HL-60 (cell line): ENCODE data around the gene LHX2.
"Not testable (repeated sequence)": the region's sequence is repeated elsewhere in the genome, so short reads cannot be mapped to it uniquely, and the experiment has no call there.

Experiments used
- DNase-seq, 2 experiments: peaks; one replicate each; pipeline ENCODE4 v3.0.0-alpha.2; 2010 to 2020; ENCODE audit warnings: low read depth in 1 of 2, low spot score in 1 of 2
- H3K27ac ChIP-seq: fragments of 250-450 bp; sonication (Bioruptor Pico); replicated peaks from 2 replicates; pipeline ENCODE4 v1.5.1; 2020; ENCODE audit warnings: mild to moderate bottlenecking, moderate library complexity
- H3K27me3 ChIP-seq: fragments of 250-450 bp; sonication (Bioruptor Pico); 2 replicates; pipeline ENCODE4 v1.5.1; 2021; ENCODE audit warnings: mild to moderate bottlenecking, moderate library complexity; ENCODE audit not compliant: insufficient read depth, poor library complexity, severe bottlenecking
- H3K4me3 ChIP-seq: replicated peaks from 2 replicates; pipeline ENCODE4 v1.5.1; 2011; ENCODE audit warnings: mild to moderate bottlenecking, control low read depth, low read length; ENCODE audit not compliant: insufficient read depth
- GABPA ChIP-seq: IDR thresholded peaks from 2 replicates; pipeline ENCODE4 v1.6.1; 2012; ENCODE audit warnings: low read depth
- POLR2AphosphoS5 ChIP-seq: IDR thresholded peaks from 2 replicates; pipeline ENCODE4 v1.6.1; 2012; ENCODE audit warnings: low read depth
- SPI1 ChIP-seq: IDR thresholded peaks from 2 replicates; pipeline ENCODE4 v1.6.1; 2012; ENCODE audit warnings: low read depth, mild to moderate bottlenecking, borderline replicate concordance
- TF ChIP-seq, protein P1 (sequence below): IDR thresholded peaks from 2 replicates; pipeline ENCODE4 v1.6.1; 2012; ENCODE audit warnings: low read depth; ENCODE audit not compliant: insufficient replicate concordance
- TF ChIP-seq, protein P2 (sequence below): IDR thresholded peaks from one replicate; pipeline ENCODE4 v1.5.1; 2011; ENCODE audit warnings: low read length, control low read depth, inconsistent platforms; ENCODE audit not compliant: insufficient read depth

The LHX2 gene

DNA sequence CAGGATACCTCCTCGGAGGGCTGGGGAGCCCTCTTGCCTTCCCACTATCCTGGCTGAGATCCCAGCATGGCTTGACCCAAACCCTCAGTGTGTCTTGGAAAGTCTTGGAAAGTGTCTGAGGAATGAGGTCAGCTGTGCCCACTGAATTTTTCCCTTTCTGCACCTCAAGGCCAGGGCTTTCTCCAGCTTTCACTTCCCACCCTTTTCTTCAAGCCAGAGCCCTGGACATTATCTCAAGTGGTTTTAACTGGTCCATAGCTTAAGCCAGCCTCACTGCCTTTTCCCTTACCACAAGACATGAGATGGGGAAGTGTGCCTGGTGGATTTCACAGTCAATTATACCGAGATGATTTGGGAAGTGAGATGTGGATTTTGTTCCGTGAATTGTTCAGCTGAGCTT is 35.7 kb upstream of the LHX2 start:
- no peak for DNase-seq
- TF ChIP-seq POLR2AphosphoS5, result no peak
- TF ChIP-seq SPI1, result no peak
- TF ChIP-seq, protein P1, sequence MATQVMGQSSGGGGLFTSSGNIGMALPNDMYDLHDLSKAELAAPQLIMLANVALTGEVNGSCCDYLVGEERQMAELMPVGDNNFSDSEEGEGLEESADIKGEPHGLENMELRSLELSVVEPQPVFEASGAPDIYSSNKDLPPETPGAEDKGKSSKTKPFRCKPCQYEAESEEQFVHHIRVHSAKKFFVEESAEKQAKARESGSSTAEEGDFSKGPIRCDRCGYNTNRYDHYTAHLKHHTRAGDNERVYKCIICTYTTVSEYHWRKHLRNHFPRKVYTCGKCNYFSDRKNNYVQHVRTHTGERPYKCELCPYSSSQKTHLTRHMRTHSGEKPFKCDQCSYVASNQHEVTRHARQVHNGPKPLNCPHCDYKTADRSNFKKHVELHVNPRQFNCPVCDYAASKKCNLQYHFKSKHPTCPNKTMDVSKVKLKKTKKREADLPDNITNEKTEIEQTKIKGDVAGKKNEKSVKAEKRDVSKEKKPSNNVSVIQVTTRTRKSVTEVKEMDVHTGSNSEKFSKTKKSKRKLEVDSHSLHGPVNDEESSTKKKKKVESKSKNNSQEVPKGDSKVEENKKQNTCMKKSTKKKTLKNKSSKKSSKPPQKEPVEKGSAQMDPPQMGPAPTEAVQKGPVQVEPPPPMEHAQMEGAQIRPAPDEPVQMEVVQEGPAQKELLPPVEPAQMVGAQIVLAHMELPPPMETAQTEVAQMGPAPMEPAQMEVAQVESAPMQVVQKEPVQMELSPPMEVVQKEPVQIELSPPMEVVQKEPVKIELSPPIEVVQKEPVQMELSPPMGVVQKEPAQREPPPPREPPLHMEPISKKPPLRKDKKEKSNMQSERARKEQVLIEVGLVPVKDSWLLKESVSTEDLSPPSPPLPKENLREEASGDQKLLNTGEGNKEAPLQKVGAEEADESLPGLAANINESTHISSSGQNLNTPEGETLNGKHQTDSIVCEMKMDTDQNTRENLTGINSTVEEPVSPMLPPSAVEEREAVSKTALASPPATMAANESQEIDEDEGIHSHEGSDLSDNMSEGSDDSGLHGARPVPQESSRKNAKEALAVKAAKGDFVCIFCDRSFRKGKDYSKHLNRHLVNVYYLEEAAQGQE, result no peak
- no peak for TF ChIP-seq GABPA
- TF ChIP-seq, protein P2, sequence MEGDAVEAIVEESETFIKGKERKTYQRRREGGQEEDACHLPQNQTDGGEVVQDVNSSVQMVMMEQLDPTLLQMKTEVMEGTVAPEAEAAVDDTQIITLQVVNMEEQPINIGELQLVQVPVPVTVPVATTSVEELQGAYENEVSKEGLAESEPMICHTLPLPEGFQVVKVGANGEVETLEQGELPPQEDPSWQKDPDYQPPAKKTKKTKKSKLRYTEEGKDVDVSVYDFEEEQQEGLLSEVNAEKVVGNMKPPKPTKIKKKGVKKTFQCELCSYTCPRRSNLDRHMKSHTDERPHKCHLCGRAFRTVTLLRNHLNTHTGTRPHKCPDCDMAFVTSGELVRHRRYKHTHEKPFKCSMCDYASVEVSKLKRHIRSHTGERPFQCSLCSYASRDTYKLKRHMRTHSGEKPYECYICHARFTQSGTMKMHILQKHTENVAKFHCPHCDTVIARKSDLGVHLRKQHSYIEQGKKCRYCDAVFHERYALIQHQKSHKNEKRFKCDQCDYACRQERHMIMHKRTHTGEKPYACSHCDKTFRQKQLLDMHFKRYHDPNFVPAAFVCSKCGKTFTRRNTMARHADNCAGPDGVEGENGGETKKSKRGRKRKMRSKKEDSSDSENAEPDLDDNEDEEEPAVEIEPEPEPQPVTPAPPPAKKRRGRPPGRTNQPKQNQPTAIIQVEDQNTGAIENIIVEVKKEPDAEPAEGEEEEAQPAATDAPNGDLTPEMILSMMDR, result no peak
- Histone ChIP-seq H3K27me3 (no peaks in the 10 kb centered on the region), H3K4me3 (no peak overlapping the region), H3K27ac (no peak overlapping the region)

DNA sequence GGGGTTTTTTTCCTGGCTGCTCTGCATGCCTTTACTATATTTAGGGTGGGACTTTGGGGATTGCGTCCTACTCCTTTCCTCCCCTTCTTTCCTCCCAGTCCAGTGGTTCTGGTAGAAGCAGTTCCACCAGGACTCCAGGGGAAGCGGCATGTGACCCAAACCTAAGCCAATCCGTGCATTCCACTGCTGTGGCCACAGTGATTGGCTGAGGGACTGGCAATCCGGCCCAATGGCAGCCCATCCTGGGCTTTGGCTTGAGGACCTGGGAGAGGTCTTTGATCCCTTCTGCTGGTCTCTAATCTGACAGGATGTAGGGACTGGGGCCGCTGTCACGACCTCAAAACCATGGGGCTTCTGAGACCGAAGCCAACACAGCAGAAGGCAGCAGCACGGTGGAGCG is 35.0 kb upstream of the LHX2 start:
- DNase-seq, H3K27me3 ChIP-seq, H3K27ac ChIP-seq, H3K4me3 ChIP-seq: not testable (repeated sequence)

DNA sequence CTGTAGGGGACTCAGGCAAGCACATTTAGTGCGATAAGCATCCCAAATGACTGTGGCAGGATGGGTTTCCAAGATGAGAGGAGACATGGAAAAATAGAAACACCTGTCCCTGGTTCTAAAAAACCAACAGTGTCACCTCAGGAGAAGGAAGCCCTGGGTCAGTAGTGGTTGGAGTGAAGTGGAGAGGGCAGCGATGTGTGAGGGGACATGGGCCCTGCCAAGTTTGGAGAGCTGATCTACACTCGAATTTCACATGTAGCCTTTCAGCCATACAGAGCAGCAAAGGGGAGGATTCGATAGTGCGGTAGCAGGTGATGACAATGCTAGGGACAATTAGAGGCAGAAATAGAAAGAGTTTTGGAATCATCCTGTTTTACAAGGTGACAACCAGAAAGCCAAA is 32.6 kb upstream of the LHX2 start:
- no peak overlapping the region for H3K4me3 ChIP-seq
- no peaks in the 10 kb centered on the region for H3K27me3 ChIP-seq
- TF ChIP-seq, protein P2, result no peak
- TF ChIP-seq POLR2AphosphoS5, result no peak
- TF ChIP-seq, protein P1, result no peak
- TF ChIP-seq SPI1, result no peak
- no peak for TF ChIP-seq GABPA
- no peak for DNase-seq
- no peak overlapping the region for H3K27ac ChIP-seq

DNA sequence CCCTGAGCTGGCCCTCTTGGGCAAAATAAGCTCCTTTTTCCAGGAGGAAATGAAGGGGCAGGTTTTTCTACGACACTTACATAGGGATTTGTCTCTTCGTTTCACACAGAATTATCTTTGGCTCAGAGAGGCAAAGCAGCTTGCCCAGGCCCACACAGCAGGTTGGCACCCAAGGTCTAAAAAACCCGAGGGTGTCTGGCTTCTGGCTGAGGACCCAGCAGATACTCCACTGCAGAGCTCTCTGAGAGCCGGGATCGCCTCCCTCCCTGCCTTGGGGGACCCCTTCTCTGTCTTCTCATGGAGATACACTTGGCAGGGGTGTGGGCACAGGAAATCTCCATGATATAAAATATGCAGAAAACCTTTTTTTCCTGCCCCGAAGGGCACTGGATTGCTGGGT is 29.0 kb upstream of the LHX2 start:
- TF ChIP-seq SPI1, result no peak
- TF ChIP-seq POLR2AphosphoS5, result no peak
- Histone ChIP-seq H3K4me3 (no peak overlapping the region), H3K27ac (no peak overlapping the region), H3K27me3 (peaks cover 3% of the 10 kb centered on the region)
- DNase-seq, result no peak

DNA sequence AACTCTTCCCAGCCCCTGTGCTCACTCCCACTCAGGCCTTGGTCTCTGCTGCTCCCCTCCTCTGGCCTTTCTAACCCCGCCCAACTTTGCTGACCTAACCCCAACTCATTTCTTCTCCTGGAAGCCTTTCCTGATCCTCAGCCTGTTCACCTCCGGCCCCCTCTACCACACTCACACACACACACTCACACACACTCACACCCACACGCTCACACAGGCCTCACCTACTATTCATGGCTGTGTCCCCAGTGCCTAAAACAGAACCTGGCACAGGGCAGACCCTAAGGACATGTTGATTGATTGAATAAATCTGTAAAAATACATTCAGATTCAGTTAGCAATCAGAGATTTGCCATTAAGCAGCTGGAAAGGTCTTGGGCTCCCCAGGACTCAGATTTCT is 28.5 kb upstream of the LHX2 start:
- Histone ChIP-seq H3K4me3 (no peak overlapping the region), H3K27ac (no peak overlapping the region), H3K27me3 (peaks cover 3% of the 10 kb centered on the region)
- DNase-seq, result no peak
- TF ChIP-seq, protein P2, result no peak
- TF ChIP-seq, protein P1, result no peak
- TF ChIP-seq POLR2AphosphoS5 (no peak), GABPA (no peak), SPI1 (no peak)
